Renal cortical epithelial cell (primary cell): Measurements from ENCODE around the gene MFNG. TPM values are rescaled to one million over a fixed set of nuclear protein-coding genes. Genes with fewer than 3 reads are reported as not detected.

Experiments
- DNase-seq: peaks from one replicate; pipeline ENCODE4 v3.0.0-alpha.2; 2011; ENCODE audit warnings: low read depth
- total RNA-seq: library from RNA; depleted of rRNA; stranded (reverse); fragments of >200 nt; gene quantifications from 2 replicates; pipeline ENCODE4 v1.2.3, GENCODE V29; 2014

The MFNG gene
- total RNA-seq, 1 donor from 2014 or later: 1.1 TPM

- DNase-seq: peak; percentile 52
Measured at GRCh38 chr22:37425800-37426705, 60.1 kb downstream of the MFNG start.

- DNase-seq: no peak
Measured at GRCh38 chr22:37425369-37425768, 60.8 kb downstream of the MFNG start.

GRCh38 chr22:37423283-37423682 is 62.9 kb downstream of the MFNG start:
- DNase-seq: no peak

GRCh38 chr22:37421468-37421877 is 64.7 kb downstream of the MFNG start:
- no peak for DNase-seq

GRCh38 chr22:37420686-37421467 is 65.3 kb downstream of the MFNG start:
- peak; percentile 30 for DNase-seq

GRCh38 chr22:37419969-37420685 is 66.1 kb downstream of the MFNG start:
- DNase-seq: peak; percentile 32

GRCh38 chr22:37419370-37419968 is 66.7 kb downstream of the MFNG start:
- no peak for DNase-seq

Other genes with a start within 250 kb of the MFNG start
- 3.5 and 13.7 TPM in 2 replicates for gene RAC2, start 242.1 kb downstream of the MFNG start, total RNA-seq
- not detected in 2 replicates for gene CYTH4, start 203.9 kb downstream of the MFNG start, total RNA-seq
- 6.3 and 18.8 TPM in 2 replicates for gene ELFN2, start 58.9 kb downstream of the MFNG start, total RNA-seq
- gene CARD10, start 33.0 kb upstream of the MFNG start, total RNA-seq: 39.9 and 46.0 TPM in 2 replicates
- 20.8 and 42.7 TPM in 2 replicates for gene CDC42EP1, start 74.1 kb upstream of the MFNG start, total RNA-seq
- not detected in 2 replicates for gene LGALS2, start 93.7 kb upstream of the MFNG start, total RNA-seq
- gene GGA1, start 122.5 kb upstream of the MFNG start, total RNA-seq: 45.5 and 57.9 TPM in 2 replicates
- gene SH3BP1, start 153.3 kb upstream of the MFNG start, total RNA-seq: 5.0 and 8.1 TPM in 2 replicates
- gene PDXP, start 172.3 kb upstream of the MFNG start, total RNA-seq: 6.1 and 10.6 TPM in 2 replicates
- 761 and 4,632 TPM in 2 replicates for gene LGALS1, start 189.3 kb upstream of the MFNG start, total RNA-seq
- 18.1 and 19.6 TPM in 2 replicates for gene NOL12, start 200.0 kb upstream of the MFNG start, total RNA-seq
- gene TRIOBP, start 210.7 kb upstream of the MFNG start, total RNA-seq: 89.1 and 114 TPM in 2 replicates